OCI-LY3 (cell line): Measurements from ENCODE around the gene RAB7A.
A peak's percentile ranks its signal among the peaks of the same experiment; 100 is the strongest.

Experiments used
- H2AFZ ChIP-seq: fragments of 200-600, 300-600 bp; shearing (Covaris generic); 2 replicates; pipeline ENCODE4 v1.6.0; 2014; ENCODE audit warnings: antibody characterized with exemption, low read depth, low read length
- H3K27ac ChIP-seq: fragments of 200-600, 300-600 bp; sonication (generic); 2 replicates; pipeline ENCODE4 v1.5.1; 2014; ENCODE audit warnings: mild to moderate bottlenecking, low read length, moderate library complexity, mixed read lengths
- H3K27me3 ChIP-seq: fragments of 200-600, 300-600 bp; sonication (generic); 2 replicates; pipeline ENCODE4 v1.6.1; 2014; ENCODE audit warnings: low read depth, low read length, mixed read lengths
- H3K36me3 ChIP-seq: fragments of 200-600, 300-600 bp; sonication (generic); replicated peaks from 2 replicates; pipeline ENCODE3; 2014; ENCODE audit warnings: low read depth, low read length, mixed read lengths
- H3K4me1 ChIP-seq: fragments of 300-600, 200-600 bp; sonication (generic); 2 replicates; pipeline ENCODE4 v1.6.1; 2014; ENCODE audit warnings: low read length, mixed read lengths
- H3K4me2 ChIP-seq: fragments of 200-600, 300-600 bp; sonication (generic); 2 replicates; pipeline ENCODE4 v1.6.1; 2014; ENCODE audit warnings: low read length, mixed read lengths
- H3K4me3 ChIP-seq: fragments of 300-600, 200-600 bp; sonication (generic); 2 replicates; pipeline ENCODE4 v1.5.1; 2014; ENCODE audit warnings: antibody characterized with exemption, mild to moderate bottlenecking, low read length, moderate library complexity
- H3K79me2 ChIP-seq: fragments of 300-600, 200-600 bp; shearing (Covaris generic); 2 replicates; pipeline ENCODE4 v1.6.1; 2014; ENCODE audit warnings: mild to moderate bottlenecking, low read length, mixed read lengths
- H3K9ac ChIP-seq: fragments of 300-600, 200-600 bp; shearing (Covaris generic); 2 replicates; pipeline ENCODE4 v1.6.0; 2014; ENCODE audit warnings: mild to moderate bottlenecking, low read length, moderate library complexity
- H3K9me3 ChIP-seq: fragments of 200-600, 300-600 bp; shearing (Covaris generic); 2 replicates; pipeline ENCODE4 v1.6.1; 2014; ENCODE audit warnings: low read length, mixed read lengths; ENCODE audit not compliant: insufficient read depth
- H4K20me1 ChIP-seq: fragments of 200-600, 300-600 bp; sonication (generic); 2 replicates; pipeline ENCODE4 v1.6.1; 2016; ENCODE audit warnings: low read length, mixed read lengths; ENCODE audit not compliant: insufficient read depth
- EZH2phosphoT487 ChIP-seq: fragments of 200-600 bp; shearing (Covaris generic); IDR thresholded peaks from 2 replicates; pipeline ENCODE4 v1.6.1; 2018; ENCODE audit warnings: antibody characterized with exemption, mixed run types, low read depth
- TF ChIP-seq, protein P1 (sequence below): fragments of 200-600, 300-600 bp; sonication (generic); IDR thresholded peaks from 2 replicates; pipeline ENCODE4 v1.5.1; 2014; ENCODE audit warnings: antibody characterized with exemption, low read length, low read depth

The RAB7A gene

DNA sequence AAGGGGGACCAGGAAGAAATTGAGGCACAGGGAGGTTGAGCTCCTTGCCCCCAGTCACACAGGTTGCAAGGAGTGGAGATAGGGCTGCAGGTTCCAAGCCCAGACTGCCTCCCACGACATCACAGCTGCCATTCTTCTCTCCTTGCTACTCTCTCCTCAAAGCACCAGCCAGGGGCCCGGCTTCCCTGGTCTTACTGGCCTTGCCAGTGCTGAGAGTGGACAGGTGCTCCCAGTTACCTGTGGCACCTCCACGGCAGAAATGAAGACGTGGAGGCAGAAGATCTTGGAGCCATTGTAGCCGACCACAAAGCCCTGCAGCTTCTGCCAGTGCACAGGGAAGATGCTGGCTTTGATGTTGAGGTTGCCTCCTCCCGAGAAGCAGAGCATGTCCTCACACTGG lies 135.5 kb downstream of the RAB7A start:
- no peak overlapping the region for H3K9ac ChIP-seq
- no peak overlapping the region for H3K27ac ChIP-seq
- no peak for TF ChIP-seq EZH2phosphoT487
- TF ChIP-seq, protein P1, sequence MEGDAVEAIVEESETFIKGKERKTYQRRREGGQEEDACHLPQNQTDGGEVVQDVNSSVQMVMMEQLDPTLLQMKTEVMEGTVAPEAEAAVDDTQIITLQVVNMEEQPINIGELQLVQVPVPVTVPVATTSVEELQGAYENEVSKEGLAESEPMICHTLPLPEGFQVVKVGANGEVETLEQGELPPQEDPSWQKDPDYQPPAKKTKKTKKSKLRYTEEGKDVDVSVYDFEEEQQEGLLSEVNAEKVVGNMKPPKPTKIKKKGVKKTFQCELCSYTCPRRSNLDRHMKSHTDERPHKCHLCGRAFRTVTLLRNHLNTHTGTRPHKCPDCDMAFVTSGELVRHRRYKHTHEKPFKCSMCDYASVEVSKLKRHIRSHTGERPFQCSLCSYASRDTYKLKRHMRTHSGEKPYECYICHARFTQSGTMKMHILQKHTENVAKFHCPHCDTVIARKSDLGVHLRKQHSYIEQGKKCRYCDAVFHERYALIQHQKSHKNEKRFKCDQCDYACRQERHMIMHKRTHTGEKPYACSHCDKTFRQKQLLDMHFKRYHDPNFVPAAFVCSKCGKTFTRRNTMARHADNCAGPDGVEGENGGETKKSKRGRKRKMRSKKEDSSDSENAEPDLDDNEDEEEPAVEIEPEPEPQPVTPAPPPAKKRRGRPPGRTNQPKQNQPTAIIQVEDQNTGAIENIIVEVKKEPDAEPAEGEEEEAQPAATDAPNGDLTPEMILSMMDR = no peak
- no peaks in the 10 kb centered on the region for H3K79me2 ChIP-seq
- no peak overlapping the region for H2AFZ ChIP-seq
- no peaks in the 10 kb centered on the region for H3K9me3 ChIP-seq
- no peaks in the 10 kb centered on the region for H4K20me1 ChIP-seq
- no peaks in the 10 kb centered on the region for H3K4me1 ChIP-seq
- H3K4me2 ChIP-seq = no peak overlapping the region
- no peaks in the 10 kb centered on the region for H3K36me3 ChIP-seq
- H3K27me3 ChIP-seq = no peaks in the 10 kb centered on the region
- no peak overlapping the region for H3K4me3 ChIP-seq

DNA sequence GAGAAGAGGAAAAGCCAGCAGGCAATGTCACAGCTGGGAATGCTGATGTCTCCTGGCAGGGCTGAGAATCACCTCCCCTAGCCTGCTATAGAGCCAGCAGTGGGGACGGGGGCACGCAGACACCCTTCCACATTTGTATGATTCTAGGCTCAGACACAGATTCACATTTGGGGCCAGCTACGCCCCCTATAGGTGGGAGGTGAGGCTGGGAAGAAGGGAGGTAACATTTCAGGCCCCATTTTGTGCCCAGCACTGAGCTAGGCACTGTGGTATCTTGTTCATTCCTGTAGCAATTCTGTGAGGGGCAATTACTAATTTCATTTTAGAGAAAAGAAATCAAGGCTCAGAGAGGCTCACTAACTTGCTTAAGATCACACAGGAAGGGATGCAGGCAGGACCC lies 137.6 kb downstream of the RAB7A start:
- H3K36me3 ChIP-seq = no peaks in the 10 kb centered on the region
- no peaks in the 10 kb centered on the region for H3K27me3 ChIP-seq
- no peak for TF ChIP-seq EZH2phosphoT487
- TF ChIP-seq, protein P1 = peak; percentile 41
- H3K9ac ChIP-seq = no peak overlapping the region
- H3K27ac ChIP-seq = no peak overlapping the region
- no peaks in the 10 kb centered on the region for H4K20me1 ChIP-seq
- no peak overlapping the region for H3K4me3 ChIP-seq
- H2AFZ ChIP-seq = no peak overlapping the region
- H3K79me2 ChIP-seq = no peaks in the 10 kb centered on the region
- no peaks in the 10 kb centered on the region for H3K4me1 ChIP-seq
- H3K9me3 ChIP-seq = no peaks in the 10 kb centered on the region
- H3K4me2 ChIP-seq = no peak overlapping the region
